GM23248 (cell line): ENCODE data around the gene GRID2.

Experiments
- EZH2 ChIP-seq: fragments of 200-600 bp; sonication (generic); IDR thresholded peaks from 2 replicates; pipeline ENCODE4 v1.6.1; 2018; ENCODE audit warnings: antibody characterized with exemption, mild to moderate bottlenecking; ENCODE audit not compliant: insufficient read depth, poor library complexity, severe bottlenecking
- EZH2phosphoT487 ChIP-seq: fragments of 200-600 bp; sonication (generic); IDR thresholded peaks from 2 replicates; pipeline ENCODE4 v1.6.1; 2018; ENCODE audit warnings: antibody characterized with exemption, moderate library complexity, mild to moderate bottlenecking, low read depth; ENCODE audit not compliant: insufficient read depth

- no peak for TF ChIP-seq EZH2
- no peak for TF ChIP-seq EZH2phosphoT487
These were observed 456.7 kb downstream of the GRID2 start for GRCh38 chr4:92760433-92760832.
